ENCODE data around the gene MEIKIN.
"Not testable (repeated sequence)": the region's sequence is repeated elsewhere in the genome, so short reads cannot be mapped to it uniquely, and the experiment has no call there.

Gene MEIKIN

GRCh38 chr5:131812371-131813160, 132.9 kb downstream of the MEIKIN start:
- no peak for DNase-seq (ENCODE audit: low read depth in 2 of 2, low spot score in 1 of 2)

- DNase-seq (ENCODE audit: low read depth in 2 of 2, low spot score in 1 of 2): no peak
Observed at GRCh38 chr5:131810510-131811249, 134.8 kb downstream of the MEIKIN start.

GRCh38 chr5:131796793-131797693, 148.4 kb downstream of the MEIKIN start, which contains the start of gene FNIP1:
TSS of gene FNIP1 (minus strand) at chr5:131797017. CDS start at chr5:131796921, 96 bp downstream.
- DNase-seq (ENCODE audit: low read depth in 2 of 2, low spot score in 1 of 2): peak; percentile 96 to 98

GRCh38 chr5:131795879-131796792, 149.3 kb downstream of the MEIKIN start:
- no peak for DNase-seq (ENCODE audit: low read depth in 2 of 2, low spot score in 1 of 2)

GRCh38 chr5:131795228-131795627, 150.2 kb downstream of the MEIKIN start:
- DNase-seq (ENCODE audit: low read depth in 2 of 2, low spot score in 1 of 2): no peak

GRCh38 chr5:131794586-131794985, 150.9 kb downstream of the MEIKIN start:
- DNase-seq (ENCODE audit: low read depth in 2 of 2, low spot score in 1 of 2): no peak

GRCh38 chr5:131792896-131793295, 152.6 kb downstream of the MEIKIN start:
- no peak for DNase-seq (ENCODE audit: low read depth in 2 of 2, low spot score in 1 of 2)

GRCh38 chr5:131791866-131792265, 153.6 kb downstream of the MEIKIN start:
- no peak for DNase-seq (ENCODE audit: low read depth in 2 of 2, low spot score in 1 of 2)

- no peak for DNase-seq (ENCODE audit: low read depth in 2 of 2, low spot score in 1 of 2)
Observed at GRCh38 chr5:131790550-131790949, 154.9 kb downstream of the MEIKIN start.

GRCh38 chr5:131789765-131790164, 155.7 kb downstream of the MEIKIN start:
- DNase-seq (ENCODE audit: low read depth in 2 of 2, low spot score in 1 of 2): no peak

GRCh38 chr5:131787736-131788135, 157.7 kb downstream of the MEIKIN start:
- no peak for DNase-seq (ENCODE audit: low read depth in 2 of 2, low spot score in 1 of 2)

GRCh38 chr5:131786900-131787692, 158.4 kb downstream of the MEIKIN start:
- DNase-seq (ENCODE audit: low read depth in 2 of 2, low spot score in 1 of 2): no peak

GRCh38 chr5:131786036-131786435, 159.4 kb downstream of the MEIKIN start:
- no peak for DNase-seq (ENCODE audit: low read depth in 2 of 2, low spot score in 1 of 2)

GRCh38 chr5:131783874-131784273, 161.6 kb downstream of the MEIKIN start:
- no peak for DNase-seq (ENCODE audit: low read depth in 2 of 2, low spot score in 1 of 2)

- DNase-seq (ENCODE audit: low read depth in 2 of 2, low spot score in 1 of 2): no peak
Observed at GRCh38 chr5:131783357-131783756, 162.1 kb downstream of the MEIKIN start.

- no peak for DNase-seq (ENCODE audit: low read depth in 2 of 2, low spot score in 1 of 2)
Observed at GRCh38 chr5:131782717-131783116, 162.7 kb downstream of the MEIKIN start.

GRCh38 chr5:131778141-131778540, 167.3 kb downstream of the MEIKIN start:
- not testable (repeated sequence) for DNase-seq (ENCODE audit: low read depth in 2 of 2, low spot score in 1 of 2)

- no peak for DNase-seq (ENCODE audit: low read depth in 2 of 2, low spot score in 1 of 2)
Observed at GRCh38 chr5:131776450-131776849, 169.0 kb downstream of the MEIKIN start.

GRCh38 chr5:131774652-131775367, 170.7 kb downstream of the MEIKIN start:
- DNase-seq (ENCODE audit: low read depth in 2 of 2, low spot score in 1 of 2): no peak

All from stimulated activated CD8-positive, alpha-beta memory T cell treated with anti-CD3 and anti-CD28 coated beads, Interleukin-4, amount 100 ng/mL, for 1 hour (primary cell).